Suprapubic skin (tissue), 3 donors: ENCODE measurements around the gene ANKRD13D.

Experiments
- CTCF ChIP-seq, 2 donors: fragments of 200-600 bp in 1 of 2; fragments of 450-650 bp in 1 of 2; sonication (generic) in 1 of 2; IDR thresholded peaks; one replicate each; pipeline ENCODE4 v1.5.1; 2016 to 2019; ENCODE audit warnings: antibody characterized with exemption in 2 of 2, mild to moderate bottlenecking in 1 of 2, moderate library complexity in 1 of 2
- EP300 ChIP-seq: sonication (generic); formaldehyde crosslinking; IDR thresholded peaks from one replicate; pipeline ENCODE4 v1.6.1; 2017; ENCODE audit warnings: antibody characterized with exemption
- POLR2A ChIP-seq, 2 donors: fragments of 450-650 bp; IDR thresholded peaks; one replicate each; pipeline ENCODE4 v1.6.1; 2017; ENCODE audit warnings: antibody characterized with exemption in 2 of 2, mild to moderate bottlenecking in 2 of 2, moderate library complexity in 2 of 2

GRCh38 chr11:67300256-67300755 is 11.2 kb downstream of the ANKRD13D start:
- TF ChIP-seq CTCF (IDR thresholded peaks at IDR 0.05) (no peak), POLR2A (IDR thresholded peaks at IDR 0.05) (no peak), EP300 (no peak)
